GM10847 (cell line): ENCODE results near the gene CDA.

Experiments used
- POLR2A ChIP-seq: IDR thresholded peaks from 2 replicates; pipeline ENCODE4 v1.6.1; 2011; ENCODE audit not compliant: insufficient read length; ENCODE audit errors: extremely low read depth

The CDA gene

DNA sequence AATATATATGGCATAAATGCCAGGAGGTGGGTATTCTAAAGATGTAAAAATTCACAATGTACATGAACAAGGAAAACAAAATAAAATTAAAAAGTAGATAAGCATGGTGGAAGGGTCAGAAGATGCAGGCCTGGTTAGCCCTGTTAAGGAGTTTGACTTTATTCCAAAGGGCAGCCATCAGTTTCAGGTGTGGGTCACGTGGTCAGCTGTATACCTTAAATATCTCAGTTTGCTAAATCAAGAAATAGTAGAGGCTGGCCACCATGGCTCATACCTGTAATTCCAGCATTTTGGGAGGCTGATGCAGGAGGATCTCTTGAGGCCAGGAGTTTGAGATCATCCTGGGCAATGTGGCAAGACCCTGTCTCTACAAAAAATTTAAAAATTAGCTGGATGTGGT lies 35.8 kb downstream of the CDA start:
- no peak for TF ChIP-seq POLR2A

DNA sequence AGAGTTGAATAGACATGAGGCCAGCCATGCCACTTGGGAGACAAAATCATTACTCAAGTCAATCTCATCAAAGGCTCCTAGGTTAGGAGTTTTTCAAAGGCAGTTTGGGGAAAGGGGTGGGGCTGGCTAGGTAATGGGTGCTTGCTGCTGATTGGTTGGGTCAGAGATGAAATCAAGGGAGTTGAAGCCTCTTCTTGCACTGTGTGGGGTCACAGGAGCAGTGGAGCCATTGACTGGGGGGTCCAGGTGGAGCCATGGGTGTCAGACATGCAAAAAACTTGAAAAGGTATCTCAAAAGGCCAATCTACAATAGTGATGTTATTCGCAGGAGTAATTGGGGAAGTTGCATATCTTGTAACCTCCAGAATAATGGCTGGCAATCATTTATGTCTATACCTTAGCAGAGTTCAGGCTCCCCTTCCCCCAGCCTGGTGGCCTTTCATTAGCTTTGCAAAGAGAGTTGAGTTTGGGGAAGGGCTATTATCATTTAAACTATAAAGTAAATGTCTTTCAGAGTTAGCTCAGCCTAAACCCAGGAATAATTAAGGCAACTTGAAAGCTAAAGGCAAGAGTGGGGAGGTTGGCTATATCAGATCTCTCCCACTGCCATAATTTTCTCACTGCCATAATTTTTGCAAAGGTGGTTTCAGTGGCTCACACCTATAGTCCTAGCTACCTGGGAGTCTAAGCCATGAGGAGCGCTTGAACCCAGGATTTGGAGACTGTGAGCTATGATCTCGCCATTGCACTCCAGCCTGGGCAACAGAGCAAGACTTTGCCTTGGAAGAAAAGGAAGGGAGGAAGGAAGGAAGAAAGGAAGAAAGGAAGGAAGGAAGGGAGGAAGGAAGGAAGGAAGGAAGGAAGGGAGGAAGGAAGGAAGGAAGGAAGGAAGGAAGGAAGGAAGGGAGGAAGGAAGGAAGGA lies 36.5 kb downstream of the CDA start:
- no peak for TF ChIP-seq POLR2A

DNA sequence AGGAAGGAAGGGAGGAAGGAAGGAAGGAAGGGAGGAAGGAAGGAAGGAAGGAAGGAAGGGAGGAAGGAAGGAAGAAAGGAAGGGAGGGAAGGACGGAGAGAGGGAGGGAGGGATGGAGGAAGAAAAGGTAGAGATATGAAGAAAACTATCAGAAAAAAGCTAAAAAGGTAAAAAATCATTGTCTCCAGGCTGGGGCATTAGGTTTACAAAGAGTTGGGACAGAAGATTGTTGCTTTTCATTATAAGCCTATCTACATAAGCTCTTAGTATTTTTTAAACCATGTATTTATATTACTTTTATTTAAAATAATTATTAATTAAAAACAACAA lies 37.2 kb downstream of the CDA start:
- no peak for TF ChIP-seq POLR2A

DNA sequence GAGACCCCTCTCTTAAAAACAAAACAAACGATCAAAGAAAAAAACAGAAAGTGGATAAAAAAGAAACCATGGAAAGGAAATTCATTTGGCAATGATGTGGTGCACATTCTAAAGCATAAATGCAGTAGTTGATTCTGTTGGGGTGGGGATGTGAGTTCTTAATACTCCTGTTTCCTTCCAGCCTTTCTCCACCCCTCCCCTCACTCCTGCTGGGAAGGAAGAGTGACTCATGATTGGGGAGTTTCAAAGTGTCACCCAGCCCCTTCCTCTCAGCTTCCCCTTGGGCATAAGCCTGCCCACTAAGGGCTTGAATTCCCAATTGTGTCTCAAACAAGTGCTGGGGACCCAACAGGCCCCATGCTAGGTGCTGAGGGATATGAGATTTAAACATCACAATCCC lies 37.6 kb downstream of the CDA start:
- TF ChIP-seq POLR2A = no peak

DNA sequence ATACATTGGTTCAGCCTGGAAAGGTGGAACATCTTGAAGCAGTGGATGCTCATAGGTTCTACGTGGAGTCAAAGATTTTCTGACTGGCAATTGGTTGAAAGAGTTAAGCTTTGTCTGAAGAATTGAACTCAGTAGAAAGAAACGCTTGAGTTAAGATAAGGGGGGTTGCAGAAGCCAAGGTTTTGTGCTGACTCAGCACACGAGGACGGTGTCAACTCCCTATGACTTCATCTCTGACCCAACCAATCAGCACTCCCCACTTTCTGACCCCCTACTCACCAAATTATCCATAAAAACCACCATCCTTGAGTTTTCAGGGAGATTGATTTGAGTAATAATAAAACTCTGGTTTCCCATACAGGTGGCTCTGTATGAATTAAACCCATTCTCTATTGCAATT lies 41.8 kb downstream of the CDA start:
- no peak for TF ChIP-seq POLR2A

DNA sequence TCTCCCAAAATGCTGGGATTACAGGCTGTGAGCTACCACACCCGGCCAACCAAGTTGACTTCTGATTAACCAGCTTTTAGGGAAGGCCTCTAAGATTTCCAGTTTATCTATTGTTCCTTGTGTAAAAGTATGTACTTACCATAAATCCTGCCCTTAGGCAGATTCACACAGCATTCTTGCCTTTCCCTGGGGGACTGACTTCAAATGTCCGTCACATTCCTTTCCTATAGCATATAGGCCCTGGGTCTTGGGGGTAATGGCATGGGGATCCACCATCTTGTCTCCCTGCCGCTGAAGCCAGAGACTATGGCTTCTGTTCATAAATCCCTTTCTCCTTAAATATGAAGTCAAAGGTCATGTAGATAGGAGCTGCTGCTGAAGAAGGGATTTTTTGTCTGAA lies 43.5 kb downstream of the CDA start:
- TF ChIP-seq POLR2A = no peak

DNA sequence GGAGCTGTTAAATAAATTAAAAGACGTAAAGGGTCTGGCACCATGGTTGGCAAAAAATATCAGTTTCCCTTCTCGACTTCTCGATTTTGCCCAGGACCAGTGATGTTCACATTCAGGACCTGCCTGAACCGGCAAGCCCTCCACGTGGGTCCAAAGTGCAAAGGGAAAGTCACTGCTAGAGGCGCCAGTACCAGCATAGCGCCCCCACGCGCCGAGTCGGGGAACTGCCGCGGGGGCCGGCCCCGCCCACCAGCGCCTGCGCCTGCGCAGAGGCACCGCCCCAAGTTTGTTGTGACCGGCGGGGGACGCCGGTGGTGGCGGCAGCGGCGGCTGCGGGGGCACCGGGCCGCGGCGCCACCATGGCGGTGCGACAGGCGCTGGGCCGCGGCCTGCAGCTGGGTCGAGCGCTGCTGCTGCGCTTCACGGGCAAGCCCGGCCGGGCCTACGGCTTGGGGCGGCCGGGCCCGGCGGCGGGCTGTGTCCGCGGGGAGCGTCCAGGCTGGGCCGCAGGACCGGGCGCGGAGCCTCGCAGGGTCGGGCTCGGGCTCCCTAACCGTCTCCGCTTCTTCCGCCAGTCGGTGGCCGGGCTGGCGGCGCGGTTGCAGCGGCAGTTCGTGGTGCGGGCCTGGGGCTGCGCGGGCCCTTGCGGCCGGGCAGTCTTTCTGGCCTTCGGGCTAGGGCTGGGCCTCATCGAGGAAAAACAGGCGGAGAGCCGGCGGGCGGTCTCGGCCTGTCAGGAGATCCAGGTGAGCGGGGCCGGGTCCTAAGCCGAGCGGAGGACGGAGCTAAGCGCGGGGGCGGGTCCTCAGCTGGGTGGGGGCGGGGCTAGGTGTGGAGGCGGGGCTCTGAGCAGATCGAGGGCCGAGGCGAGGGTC lies 44.5 kb downstream of the CDA start, which contains the start of gene PINK1:
Gene PINK1 (plus strand): TSS at position 269 of the 875 bp plus-strand sequence. CDS start 91 bp downstream, at position 360.
- no peak for TF ChIP-seq POLR2A

DNA sequence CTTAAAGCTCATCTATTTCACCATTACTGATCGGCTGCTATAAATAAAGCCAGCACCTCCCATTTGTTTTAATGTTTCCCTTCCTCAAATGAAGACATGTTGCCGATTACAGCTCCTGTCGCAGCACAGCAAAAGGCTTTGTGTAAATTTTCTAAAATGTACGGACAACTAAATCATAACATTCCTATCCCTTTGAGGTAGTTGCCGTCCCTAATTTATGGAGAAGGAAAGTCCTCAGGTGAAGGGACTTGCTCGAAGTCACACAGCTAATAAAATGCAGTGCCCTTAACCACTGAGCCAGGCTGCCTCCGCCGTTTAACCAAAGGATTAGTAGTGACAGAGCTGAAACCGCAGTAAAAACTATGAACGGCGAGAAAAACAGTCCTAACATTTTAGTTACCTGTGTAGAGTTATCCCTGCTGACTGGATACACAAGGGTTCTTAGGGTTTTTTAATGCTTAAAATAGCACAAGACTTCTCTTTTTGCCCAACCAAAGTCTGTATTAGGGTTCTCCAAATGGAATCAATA lies 45.2 kb downstream of the CDA start:
- TF ChIP-seq POLR2A = no peak

DNA sequence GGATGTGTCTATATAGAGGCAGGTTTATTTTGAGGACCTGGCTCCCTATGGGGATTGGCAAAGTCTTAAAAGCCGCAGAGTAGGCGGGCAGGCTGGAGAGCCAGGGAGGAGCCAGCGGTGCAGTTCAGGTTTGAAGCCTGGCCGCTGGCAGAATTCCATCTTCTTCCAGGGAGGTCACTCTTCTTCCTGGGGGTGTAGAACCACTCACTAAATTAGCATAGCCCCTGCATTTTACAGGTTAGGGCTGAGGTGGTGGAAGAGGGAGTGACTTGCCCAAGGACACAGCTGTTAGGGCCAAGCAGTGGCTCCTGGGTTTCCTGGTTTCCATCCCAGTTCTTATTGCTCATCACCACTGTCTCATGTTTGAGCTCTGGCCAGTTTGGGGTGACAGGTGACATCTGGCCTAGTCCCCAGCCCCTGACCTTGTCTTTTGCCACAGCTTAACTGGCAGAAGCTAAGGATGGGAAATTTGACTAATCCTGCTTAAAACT lies 45.7 kb downstream of the CDA start:
- TF ChIP-seq POLR2A = no peak

DNA sequence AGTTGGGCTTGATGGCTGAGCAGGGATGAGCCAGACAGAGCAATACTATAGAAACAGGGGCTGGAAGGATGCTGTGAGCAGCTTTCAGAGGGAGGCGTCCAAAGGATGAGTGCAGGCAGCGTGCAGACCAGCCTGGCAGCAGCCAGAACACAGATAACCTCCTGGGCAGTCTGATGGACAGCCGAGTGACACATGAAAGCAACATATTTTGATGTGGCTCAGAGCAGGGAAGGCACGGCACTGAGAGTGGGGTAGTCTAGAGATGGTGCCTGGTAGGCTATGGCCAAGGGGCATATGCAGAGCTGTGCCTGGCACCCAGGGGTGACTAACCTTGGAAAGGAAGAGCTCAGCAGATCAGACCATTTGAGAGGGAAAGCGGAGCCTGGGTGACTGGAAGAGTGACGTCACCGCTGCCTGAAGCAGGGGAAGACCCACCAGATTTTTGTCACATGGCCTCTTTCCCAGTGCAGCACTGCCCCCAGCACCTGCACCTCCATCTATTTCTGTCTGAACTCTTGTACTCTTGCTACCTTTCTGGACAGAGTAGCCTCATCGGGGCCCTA lies 48.0 kb downstream of the CDA start:
- TF ChIP-seq POLR2A = no peak

DNA sequence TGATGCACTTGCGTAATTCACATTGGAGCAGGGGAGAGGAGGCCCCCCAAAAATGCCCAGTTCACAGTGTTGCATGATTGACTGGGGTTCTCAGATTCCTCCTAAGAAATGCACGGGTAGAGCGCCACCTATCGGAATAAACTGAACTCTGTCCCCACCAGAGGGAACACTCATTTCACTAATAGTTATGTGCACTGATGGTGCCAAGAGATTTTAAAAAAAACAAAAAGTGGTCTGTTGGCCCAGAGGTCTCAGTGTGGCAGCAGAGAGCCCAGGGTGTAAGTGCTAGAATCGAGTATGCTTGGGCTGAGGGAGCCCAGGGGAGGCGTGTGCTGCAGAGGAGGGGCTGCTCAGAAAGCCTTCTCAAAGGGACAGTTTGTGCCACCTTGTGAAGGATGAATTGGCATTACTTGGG lies 51.3 kb downstream of the CDA start:
- no peak for TF ChIP-seq POLR2A

DNA sequence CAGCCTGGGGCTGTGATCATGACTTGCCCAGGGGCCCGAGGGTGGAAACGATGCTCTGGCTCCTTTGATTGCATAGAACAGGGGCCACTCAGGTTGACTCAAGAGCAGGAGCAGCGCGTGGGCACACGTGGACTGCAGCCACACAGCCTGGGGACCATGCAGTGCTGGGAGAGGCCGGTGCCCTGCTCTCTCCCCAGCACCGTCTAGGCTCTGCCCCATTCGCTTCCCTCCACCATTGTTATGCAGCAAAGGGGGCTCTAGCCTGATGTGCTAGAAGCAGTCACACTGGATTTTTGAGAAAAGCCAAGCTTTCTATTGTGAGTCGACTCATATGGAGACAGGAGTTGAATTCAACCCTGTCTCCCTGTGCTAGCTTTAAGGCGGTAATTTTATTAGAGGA lies 53.1 kb downstream of the CDA start:
- no peak for TF ChIP-seq POLR2A

DNA sequence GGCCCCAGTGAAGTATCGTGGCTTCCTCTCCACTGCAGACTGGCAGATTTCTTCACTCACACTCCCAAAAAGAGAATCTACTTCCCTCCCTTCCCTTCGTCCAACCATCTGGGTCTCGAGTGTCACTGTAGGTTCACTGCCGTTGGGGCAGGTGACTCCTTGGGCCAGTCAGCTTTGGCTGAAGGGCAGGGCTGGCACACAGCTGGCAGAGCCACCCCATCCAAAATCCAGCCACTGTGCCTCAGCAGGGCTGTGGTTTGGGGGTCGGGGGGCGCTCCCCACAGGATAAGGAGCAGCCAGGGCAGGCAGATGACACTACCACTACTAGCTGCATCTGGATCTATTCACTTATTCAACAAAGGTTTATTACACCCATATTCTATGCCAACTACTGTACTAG lies 54.2 kb downstream of the CDA start:
- no peak for TF ChIP-seq POLR2A

DNA sequence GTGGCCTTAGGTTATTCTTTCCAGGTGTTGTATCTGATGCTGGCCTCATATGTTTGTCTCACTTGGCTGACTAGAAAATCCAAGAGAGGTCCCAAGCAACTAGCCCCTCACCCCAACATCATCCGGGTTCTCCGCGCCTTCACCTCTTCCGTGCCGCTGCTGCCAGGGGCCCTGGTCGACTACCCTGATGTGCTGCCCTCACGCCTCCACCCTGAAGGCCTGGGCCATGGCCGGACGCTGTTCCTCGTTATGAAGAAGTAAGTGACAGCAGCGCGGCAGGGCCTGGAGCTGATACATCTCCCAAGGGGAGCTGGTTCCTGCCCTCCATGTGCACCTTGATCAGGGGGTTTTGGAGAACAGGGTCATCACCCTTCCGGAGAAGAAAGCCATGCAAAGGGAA lies 55.5 kb downstream of the CDA start:
- no peak for TF ChIP-seq POLR2A

DNA sequence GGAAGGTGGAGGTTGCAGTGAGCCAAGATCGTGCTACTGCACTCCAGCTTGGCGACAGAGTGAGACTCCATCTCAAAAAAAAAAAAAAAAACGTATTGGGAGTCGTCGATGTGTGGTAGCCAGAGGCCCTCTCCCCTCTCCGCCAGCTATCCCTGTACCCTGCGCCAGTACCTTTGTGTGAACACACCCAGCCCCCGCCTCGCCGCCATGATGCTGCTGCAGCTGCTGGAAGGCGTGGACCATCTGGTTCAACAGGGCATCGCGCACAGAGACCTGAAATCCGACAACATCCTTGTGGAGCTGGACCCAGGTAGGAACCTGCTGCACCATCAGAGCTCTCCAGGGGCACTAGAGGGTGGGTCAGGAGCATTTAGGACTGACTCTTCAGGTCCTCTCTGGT lies 56.5 kb downstream of the CDA start:
- no peak for TF ChIP-seq POLR2A

DNA sequence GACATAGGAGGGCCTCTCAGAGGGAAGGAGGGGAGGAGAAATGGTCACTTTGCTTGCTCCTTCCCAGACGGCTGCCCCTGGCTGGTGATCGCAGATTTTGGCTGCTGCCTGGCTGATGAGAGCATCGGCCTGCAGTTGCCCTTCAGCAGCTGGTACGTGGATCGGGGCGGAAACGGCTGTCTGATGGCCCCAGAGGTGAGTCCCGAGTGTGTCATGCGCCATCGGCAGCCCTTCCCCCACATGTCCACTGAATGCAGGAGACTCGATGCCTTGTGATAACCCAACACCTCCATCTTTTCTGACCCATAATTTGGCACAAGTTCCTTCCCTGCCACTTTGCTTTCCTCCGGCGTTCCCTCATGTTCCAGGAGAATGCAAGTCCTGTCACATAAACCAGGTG lies 59.5 kb downstream of the CDA start:
- no peak for TF ChIP-seq POLR2A

DNA sequence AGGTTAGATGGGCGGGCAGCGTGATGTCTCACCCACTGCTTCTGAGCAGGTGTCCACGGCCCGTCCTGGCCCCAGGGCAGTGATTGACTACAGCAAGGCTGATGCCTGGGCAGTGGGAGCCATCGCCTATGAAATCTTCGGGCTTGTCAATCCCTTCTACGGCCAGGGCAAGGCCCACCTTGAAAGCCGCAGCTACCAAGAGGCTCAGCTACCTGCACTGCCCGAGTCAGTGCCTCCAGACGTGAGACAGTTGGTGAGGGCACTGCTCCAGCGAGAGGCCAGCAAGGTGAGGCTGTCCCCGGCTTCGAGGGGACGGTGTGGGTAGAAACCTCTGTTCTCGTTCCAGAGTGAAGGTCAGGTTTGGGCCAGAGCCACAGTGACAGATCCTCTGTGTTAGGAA lies 60.0 kb downstream of the CDA start:
- TF ChIP-seq POLR2A = no peak
